ENCODE measurements around the gene RASSF10. TPM values are rescaled to one million over a fixed set of nuclear protein-coding genes. Genes with fewer than 3 reads are reported as not detected.

Gene RASSF10
- total RNA-seq, 1 experiment from 2014 or later = not detected

DNA sequence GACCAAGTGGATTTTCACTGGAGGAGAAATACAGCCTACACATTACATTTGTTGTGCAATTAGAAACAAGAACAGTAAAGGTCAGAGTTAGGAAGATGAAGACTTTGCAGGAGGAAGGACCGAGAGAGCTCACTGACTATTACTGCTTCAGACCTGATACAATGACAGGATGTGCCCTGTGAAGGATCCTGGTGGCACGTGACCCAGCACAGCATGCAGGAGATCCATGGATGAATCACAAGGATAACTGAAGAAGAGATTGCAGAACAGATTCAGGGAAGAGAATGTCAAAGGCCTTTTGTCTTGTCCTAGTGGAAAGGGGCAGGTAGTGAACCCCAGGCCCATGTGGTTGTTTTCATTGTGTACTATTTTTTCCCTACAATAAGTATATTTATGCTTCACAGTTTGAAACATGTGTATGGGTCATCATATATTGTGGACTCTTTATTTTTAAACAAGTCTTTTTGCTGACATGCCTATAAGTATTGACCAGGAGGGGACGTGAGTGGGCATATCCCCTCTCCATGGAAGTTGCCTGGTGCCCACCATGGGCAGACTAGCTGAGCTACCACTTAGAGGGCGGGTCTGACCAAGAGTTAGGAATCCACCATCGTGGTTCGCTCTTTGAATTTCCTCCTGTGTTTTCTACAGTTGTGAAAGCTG, 44.3 kb downstream of the RASSF10 start:
- DNase-seq (ENCODE audit: low spot score) = peak; percentile 22

DNA sequence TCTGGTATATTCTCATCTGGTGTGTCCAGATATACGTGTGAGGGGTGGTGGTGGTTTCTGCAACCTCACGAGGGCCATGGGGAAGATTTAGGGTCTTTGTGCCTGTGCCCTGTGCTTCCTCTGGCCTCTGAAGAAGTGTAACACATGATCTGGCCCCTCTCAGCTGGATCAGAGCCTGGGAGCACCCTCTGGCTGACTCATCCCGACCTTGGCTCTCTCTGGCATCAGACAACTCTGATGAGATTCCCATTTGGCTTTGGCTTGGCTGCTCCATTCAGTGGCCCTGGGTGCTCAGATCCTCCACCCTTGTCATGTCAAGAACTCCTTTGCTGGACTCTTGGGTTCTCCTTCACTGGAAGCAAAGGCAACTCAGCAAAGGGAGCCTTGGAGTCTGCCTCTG, 45.2 kb downstream of the RASSF10 start:
- DNase-seq (ENCODE audit: low spot score) = peak; percentile 19

DNA sequence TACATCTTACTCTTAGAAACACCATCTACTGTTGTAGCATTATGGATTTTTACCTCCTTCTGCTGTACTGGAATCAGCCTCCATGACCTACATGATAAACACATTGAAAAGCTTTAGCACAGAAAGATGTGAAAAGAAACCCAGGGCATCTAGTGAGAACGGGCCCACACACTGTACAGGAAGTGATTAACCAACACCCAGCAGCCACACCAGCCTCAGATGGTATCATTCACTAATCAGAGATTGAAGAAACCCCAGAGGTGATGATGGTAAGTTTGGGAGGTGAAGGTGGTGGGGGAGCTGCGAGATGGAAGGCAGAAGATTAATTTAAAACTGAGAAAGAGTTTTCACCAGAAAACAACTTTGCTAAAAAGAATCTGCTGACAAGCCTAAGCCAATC, 46.1 kb downstream of the RASSF10 start:
- DNase-seq (ENCODE audit: low spot score) = no peak

DNA sequence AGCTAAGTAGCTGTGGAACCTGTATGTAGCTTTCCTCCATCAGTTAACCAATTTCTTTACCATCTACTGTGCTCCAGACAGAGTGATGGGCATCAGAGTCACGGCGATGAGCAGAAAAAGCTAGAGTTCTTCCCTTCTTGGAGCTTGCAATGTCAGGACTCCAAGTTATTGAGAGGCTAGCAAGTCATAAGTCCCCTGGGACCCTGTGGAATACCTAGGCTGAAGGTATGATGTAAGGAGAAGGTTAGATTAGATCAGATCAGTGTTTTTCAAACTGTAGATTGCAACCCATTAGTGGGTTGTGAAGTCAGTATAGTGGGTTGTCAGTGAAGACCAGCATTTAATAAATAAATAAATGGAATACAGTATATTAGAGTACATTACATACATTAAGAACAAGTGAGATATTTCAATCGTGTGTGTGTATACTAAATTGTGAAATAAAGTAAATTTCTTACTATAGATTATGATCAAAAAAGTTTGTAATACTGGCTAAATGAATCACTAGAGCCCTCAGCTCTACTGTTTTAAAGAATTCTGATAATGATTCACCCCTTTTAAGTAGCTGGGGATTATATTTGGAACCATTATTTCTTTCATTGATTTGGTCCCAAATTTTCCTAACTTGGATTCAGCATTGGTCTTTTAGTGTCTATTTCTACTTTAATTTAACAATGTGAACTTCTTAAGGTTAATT, 52.3 kb downstream of the RASSF10 start:
- no peak for DNase-seq (ENCODE audit: low spot score)
